Measurements from ENCODE around the gene PERCC1.

GRCh38 chr16:1425616-1426370, 5.1 kb upstream of the PERCC1 start:
- TF ChIP-seq, protein P1, sequence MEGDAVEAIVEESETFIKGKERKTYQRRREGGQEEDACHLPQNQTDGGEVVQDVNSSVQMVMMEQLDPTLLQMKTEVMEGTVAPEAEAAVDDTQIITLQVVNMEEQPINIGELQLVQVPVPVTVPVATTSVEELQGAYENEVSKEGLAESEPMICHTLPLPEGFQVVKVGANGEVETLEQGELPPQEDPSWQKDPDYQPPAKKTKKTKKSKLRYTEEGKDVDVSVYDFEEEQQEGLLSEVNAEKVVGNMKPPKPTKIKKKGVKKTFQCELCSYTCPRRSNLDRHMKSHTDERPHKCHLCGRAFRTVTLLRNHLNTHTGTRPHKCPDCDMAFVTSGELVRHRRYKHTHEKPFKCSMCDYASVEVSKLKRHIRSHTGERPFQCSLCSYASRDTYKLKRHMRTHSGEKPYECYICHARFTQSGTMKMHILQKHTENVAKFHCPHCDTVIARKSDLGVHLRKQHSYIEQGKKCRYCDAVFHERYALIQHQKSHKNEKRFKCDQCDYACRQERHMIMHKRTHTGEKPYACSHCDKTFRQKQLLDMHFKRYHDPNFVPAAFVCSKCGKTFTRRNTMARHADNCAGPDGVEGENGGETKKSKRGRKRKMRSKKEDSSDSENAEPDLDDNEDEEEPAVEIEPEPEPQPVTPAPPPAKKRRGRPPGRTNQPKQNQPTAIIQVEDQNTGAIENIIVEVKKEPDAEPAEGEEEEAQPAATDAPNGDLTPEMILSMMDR (IDR thresholded peaks at IDR 0.05), result no peak
- no peak for TF ChIP-seq POLR2A (IDR thresholded peaks at IDR 0.05)
